BE2C (cell line): ENCODE results near the gene RNFT1.

Experiments used
- DNase-seq: peaks from one replicate; pipeline ENCODE4 v3.0.0-alpha.2; 2020
- H3K27me3 ChIP-seq: fragments of 250-450 bp; sonication (Bioruptor Pico); 2 replicates; pipeline ENCODE4 v1.5.1; 2020; ENCODE audit warnings: mild to moderate bottlenecking
- H3K36me3 ChIP-seq: fragments of 250-450 bp; sonication (Bioruptor Pico); 2 replicates; pipeline ENCODE4 v1.5.1; 2020; ENCODE audit warnings: mild to moderate bottlenecking
- H3K4me1 ChIP-seq: fragments of 250-450 bp; sonication (Bioruptor Pico); 2 replicates; pipeline ENCODE4 v1.5.1; 2020
- H3K4me3 ChIP-seq: 2 replicates; pipeline ENCODE4 v1.5.1; 2011; ENCODE audit warnings: low read depth, low read length
- H3K9me3 ChIP-seq: fragments of 250-450 bp; sonication (Bioruptor Pico); 2 replicates; pipeline ENCODE4 v1.5.1; 2020
- TF ChIP-seq, protein P1 (sequence below): IDR thresholded peaks from 2 replicates; pipeline ENCODE4 v1.5.1; 2012; ENCODE audit warnings: mild to moderate bottlenecking, low read depth, low read length

The RNFT1 gene

DNA sequence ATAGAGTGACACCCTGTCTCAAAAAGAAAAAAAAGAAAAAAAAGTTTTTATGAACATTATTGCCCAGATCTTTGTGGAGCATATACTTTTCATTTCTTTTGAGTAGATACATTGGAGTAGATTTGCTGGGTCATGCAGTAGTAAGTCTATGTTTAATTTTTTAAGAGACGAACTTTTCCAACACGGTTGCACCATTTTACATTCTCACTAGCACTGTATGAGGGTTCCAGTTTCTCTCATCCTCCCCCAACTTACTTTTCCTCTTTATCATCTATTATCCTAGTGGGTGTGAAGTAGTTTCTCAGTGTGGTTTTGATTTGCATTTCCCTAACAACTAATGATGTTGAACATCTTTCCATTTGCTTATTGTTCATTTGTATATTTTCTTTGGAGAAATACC is 61.1 kb downstream of the RNFT1 start:
- TF ChIP-seq, protein P1, sequence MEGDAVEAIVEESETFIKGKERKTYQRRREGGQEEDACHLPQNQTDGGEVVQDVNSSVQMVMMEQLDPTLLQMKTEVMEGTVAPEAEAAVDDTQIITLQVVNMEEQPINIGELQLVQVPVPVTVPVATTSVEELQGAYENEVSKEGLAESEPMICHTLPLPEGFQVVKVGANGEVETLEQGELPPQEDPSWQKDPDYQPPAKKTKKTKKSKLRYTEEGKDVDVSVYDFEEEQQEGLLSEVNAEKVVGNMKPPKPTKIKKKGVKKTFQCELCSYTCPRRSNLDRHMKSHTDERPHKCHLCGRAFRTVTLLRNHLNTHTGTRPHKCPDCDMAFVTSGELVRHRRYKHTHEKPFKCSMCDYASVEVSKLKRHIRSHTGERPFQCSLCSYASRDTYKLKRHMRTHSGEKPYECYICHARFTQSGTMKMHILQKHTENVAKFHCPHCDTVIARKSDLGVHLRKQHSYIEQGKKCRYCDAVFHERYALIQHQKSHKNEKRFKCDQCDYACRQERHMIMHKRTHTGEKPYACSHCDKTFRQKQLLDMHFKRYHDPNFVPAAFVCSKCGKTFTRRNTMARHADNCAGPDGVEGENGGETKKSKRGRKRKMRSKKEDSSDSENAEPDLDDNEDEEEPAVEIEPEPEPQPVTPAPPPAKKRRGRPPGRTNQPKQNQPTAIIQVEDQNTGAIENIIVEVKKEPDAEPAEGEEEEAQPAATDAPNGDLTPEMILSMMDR = no peak

More for the DNA sequence above, 61.1 kb downstream of the RNFT1 start:
- no peak overlapping the region for H3K4me3 ChIP-seq
- no peaks in the 10 kb centered on the region for H3K4me1 ChIP-seq
- H3K9me3 ChIP-seq = no peaks in the 10 kb centered on the region
- DNase-seq = no peak
- H3K36me3 ChIP-seq = peaks cover 6% of the 10 kb centered on the region
- no peaks in the 10 kb centered on the region for H3K27me3 ChIP-seq
